HFF-Myc (cell line): ENCODE results near the gene TBC1D19.

Experiments used
- DNase-seq: peaks from one replicate; pipeline ENCODE4 v3.0.0-alpha.2; 2011; ENCODE audit warnings: low read depth; ENCODE audit errors: extremely low read depth
- H3K4me3 ChIP-seq: replicated peaks from 2 replicates; pipeline ENCODE4 v1.5.1; 2011; ENCODE audit warnings: low read depth, mild to moderate bottlenecking, control low read depth, low read length
- CTCF ChIP-seq: IDR thresholded peaks from 2 replicates; pipeline ENCODE4 v1.5.1; 2012; ENCODE audit warnings: mild to moderate bottlenecking, low read depth, low read length, control low read depth; ENCODE audit errors: missing control alignments

TBC1D19 gene

GRCh38 chr4:26596843-26597242 lies 13.0 kb downstream of the TBC1D19 start:
- DNase-seq, result no peak
- H3K4me3 ChIP-seq, result no peak overlapping the region
- no peak for TF ChIP-seq CTCF

DNA sequence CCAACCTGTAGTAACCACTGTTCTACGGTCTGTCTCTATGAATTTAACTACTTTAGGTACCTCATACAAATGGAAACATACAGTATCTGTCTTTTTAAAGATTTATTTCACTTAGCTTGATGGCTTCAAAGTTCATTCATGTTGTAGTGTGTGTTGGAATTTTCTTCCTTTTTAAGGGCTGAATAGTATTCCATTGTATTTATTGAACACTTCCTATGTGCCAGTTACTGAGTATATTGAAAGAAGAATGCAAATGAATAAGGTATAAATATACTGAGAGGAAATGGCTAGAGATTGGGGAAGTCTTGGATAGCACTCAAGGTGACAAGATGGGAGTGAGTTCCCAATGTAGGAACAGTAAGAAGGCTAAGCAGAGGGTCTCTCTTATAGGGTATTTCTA lies 17.3 kb downstream of the TBC1D19 start:
- DNase-seq, result no peak
- TF ChIP-seq CTCF, result no peak
- H3K4me3 ChIP-seq, result no peak overlapping the region

DNA sequence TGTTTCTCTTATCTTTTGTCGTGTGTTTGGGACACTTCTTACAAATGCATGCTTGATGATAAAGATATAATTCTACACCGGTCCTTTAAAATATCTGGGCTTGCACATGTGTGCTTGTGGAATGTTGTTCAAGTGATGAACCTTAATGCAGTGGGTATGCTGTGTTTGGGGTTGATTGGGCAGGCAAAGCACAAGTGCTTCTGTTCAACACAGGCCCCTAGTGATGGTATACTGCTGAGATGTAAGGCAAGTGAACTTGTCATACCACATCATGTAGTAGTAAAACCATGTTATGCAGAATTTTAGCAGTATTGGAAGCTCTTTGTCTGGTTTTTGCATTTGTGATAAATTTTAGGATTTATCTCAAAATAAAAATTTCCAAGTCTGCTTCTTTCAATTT lies 23.9 kb downstream of the TBC1D19 start:
- TF ChIP-seq CTCF, result no peak
- no peak overlapping the region for H3K4me3 ChIP-seq
- DNase-seq, result no peak

DNA sequence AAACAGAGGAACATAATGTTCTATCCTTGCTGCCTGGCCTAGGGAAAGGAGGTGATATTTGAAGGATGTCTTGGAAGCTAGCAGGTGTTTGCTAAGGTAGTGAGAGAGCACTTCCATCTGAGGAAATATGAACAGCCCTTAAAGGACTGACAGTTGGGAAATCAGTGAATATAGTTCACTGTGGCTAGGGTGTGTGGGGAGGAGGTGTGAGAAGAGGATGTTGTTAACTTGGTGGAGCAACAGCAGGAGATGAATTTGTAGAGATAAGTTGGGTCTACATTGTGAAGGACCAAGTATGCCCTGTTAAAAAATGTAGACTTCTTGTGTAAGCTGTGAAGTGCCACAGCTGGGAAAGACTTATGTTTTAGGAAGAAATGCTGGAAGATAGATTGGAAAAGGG lies 25.5 kb downstream of the TBC1D19 start:
- no peak for DNase-seq
- no peak overlapping the region for H3K4me3 ChIP-seq
- TF ChIP-seq CTCF, result no peak

DNA sequence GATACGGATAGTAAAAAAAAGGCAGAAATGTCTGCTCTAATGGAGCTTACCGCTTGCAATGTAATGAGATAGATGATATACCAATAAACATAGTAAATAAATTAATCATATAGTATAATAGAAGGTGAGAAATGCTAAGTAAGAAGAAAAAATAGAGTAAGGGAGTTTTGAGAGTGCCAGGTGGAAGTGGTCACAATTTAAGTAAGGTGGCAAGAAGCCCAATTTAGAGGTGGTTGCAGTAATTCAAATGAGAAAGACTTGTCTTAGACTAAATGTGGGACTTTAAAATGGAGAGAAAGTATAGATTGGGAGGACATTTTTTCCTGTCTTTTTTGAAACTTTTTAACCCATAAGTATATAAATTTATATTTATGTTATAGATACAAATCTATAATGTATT lies 26.0 kb downstream of the TBC1D19 start:
- no peak for TF ChIP-seq CTCF
- no peak for DNase-seq
- H3K4me3 ChIP-seq, result no peak overlapping the region

DNA sequence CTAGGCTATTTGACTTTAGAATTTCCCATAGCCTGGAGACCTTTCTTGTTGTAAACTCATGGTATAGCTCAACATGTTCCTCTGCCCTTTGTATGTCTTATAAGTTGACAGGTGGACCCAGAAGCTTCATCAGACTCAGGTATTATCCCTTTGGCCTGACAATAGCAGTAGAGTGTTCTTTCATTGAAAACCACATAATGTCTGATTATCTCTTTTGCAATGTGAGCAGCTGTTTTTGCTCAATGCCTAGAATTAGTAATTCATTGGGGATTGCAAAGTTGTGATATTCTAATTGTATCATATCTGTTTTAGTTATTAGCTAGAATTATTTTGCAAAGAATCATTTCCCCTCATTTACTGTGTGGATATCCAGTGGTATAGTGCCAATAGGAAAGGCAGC lies 27.5 kb downstream of the TBC1D19 start:
- TF ChIP-seq CTCF, result no peak
- DNase-seq, result no peak
- no peak overlapping the region for H3K4me3 ChIP-seq

- no peak for TF ChIP-seq CTCF
- no peak for DNase-seq
Observed at GRCh38 chr4:26611885-26612284, 28.0 kb downstream of the TBC1D19 start.

More at GRCh38 chr4:26611885-26612284, 28.0 kb downstream of the TBC1D19 start:
- H3K4me3 ChIP-seq, result no peak overlapping the region
